Right cardiac atrium (tissue), 5 donors: Measurements from ENCODE around the gene DUSP14. TPM values are rescaled to one million over a fixed set of nuclear protein-coding genes. Genes with fewer than 3 reads are reported as not detected.
A peak's percentile ranks its signal among the peaks of the same experiment; 100 is the strongest.
"Not testable (repeated sequence)": the region's sequence is repeated elsewhere in the genome, so short reads cannot be mapped to it uniquely, and the experiment has no call there.

Experiments used
- ATAC-seq, 2 donors: fragments of 200-7000 bp; cut with Tn5 transposase; one replicate each; pipeline versions ENCODE4 v1.8.0 to v1.9.1; 2020; ENCODE audit warnings: moderate library complexity in 2 of 2, mild to moderate bottlenecking in 1 of 2
- DNase-seq, 3 donors: peaks; one replicate each; pipeline ENCODE4 v3.0.0-alpha.2; 2020
- H3K27ac ChIP-seq: one replicate; pipeline ENCODE4 v1.5.1; 2013; ENCODE audit warnings: mild to moderate bottlenecking, low read length, control low read depth, moderate library complexity
- H3K27me3 ChIP-seq: one replicate; pipeline ENCODE4 v1.6.1; 2013; ENCODE audit not compliant: control insufficient read depth, insufficient read depth
- H3K4me1 ChIP-seq: one replicate; pipeline ENCODE4 v1.6.1; 2013; ENCODE audit warnings: low read length; ENCODE audit not compliant: control insufficient read depth, insufficient read depth
- H3K4me3 ChIP-seq: one replicate; pipeline ENCODE4 v1.5.1; 2013; ENCODE audit warnings: low read length, control low read depth
- H3K9me3 ChIP-seq: one replicate; pipeline ENCODE4 v1.6.1; 2013; ENCODE audit warnings: low read length; ENCODE audit not compliant: control insufficient read depth
- WGBS: extraction: QIAGEN DNeasy Blood & Tissue Kit; methylation state at CpG from one replicate; pipeline ENCODE4 v1.1.7; 2013; 5-methylcytosine and 5-hydroxymethylcytosine counted together
- intact Hi-C, 4 donors: fragments of 100-400 bp; cut with DNase I; formaldehyde crosslinking; loops; one replicate each; pipeline versions ENCODE4 v1.11.0 to v1.14.0; 2022 to 2023
- polyA plus RNA-seq: library from polyadenylated mRNA; stranded (reverse); fragments of 200-250 nt; gene quantifications from one replicate; pipeline ENCODE4 v1.2.3, GENCODE V29; 2013
- total RNA-seq, 4 donors: library from RNA; stranded (reverse); fragmentation: NEBNext Ultra II Directional; extraction: Animal tissue kit (Norgen Biotek cat#: 25700); gene quantifications; one replicate each; pipeline ENCODE4 v1.2.1, GENCODE V29; 2021
- donor health status: healthy with polysubstance abuse.
- donor health status: DM: no; HTN: yes; CAD: no.
- donor health status: DM: no; HTN: no; CAD: no.
- donor health status: DM: no; HTN: yes; CAD: no; lungs with severe emphysema.
- donor health status: DM: yes; HTN: yes; CAD: no.

DUSP14 gene
- total and polyA plus RNA-seq, 5 donors = 16.7 to 20.1 (median 18.1) TPM

GRCh38 chr17:37494971-37495370, 5.3 kb downstream of the DUSP14 start:
- Histone ChIP-seq H3K27me3 (no peaks in the 10 kb centered on the region), H3K4me3 (no peak overlapping the region), H3K27ac (no peak overlapping the region), H3K4me1 (peaks cover 2% of the 10 kb centered on the region), H3K9me3 (no peaks in the 10 kb centered on the region)
- ATAC-seq (no peak), DNase-seq (no peak)
- 73% methylated on average over 8 of the region's 8 CpGs for WGBS
- intact Hi-C loops = no loop called here

DNA sequence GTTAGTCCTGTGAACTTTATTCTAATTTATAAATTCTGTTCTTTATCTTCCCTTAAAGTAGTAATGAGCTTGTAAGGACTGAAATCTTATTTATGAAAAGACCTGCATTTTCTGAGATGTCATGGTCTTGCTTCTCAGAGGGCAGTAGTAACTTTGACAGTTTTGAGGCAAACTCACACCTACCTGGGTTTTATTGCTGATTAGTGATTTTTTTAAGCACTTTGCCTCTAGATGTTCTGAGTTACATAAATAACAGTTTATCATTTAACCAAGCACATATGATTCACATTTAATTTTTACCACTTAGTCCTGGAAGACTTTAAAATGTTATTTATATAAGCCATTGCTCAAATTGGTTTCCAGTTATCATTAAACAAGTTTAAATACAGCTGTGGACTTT, 10.7 kb downstream of the DUSP14 start:
- no peaks in the 10 kb centered on the region for H3K27me3 ChIP-seq
- no peak overlapping the region for H3K4me3 ChIP-seq
- no peak for DNase-seq
- H3K27ac ChIP-seq = no peak overlapping the region
- H3K9me3 ChIP-seq = no peaks in the 10 kb centered on the region
- ATAC-seq = no peak
- no peaks in the 10 kb centered on the region for H3K4me1 ChIP-seq
- intact Hi-C loops = no loop called here

GRCh38 chr17:37502009-37502936, 12.6 kb downstream of the DUSP14 start:
- no peaks in the 10 kb centered on the region for H3K27me3 ChIP-seq
- H3K9me3 ChIP-seq = no peaks in the 10 kb centered on the region
- ATAC-seq (no peak), DNase-seq (no peak)
- H3K27ac ChIP-seq = no peak overlapping the region
- intact Hi-C loops = no loop called here
- 88% methylated on average over 10 of the region's 10 CpGs for WGBS
- H3K4me1 ChIP-seq = no peaks in the 10 kb centered on the region
- no peak overlapping the region for H3K4me3 ChIP-seq

- no peak for ATAC-seq
- 94% methylated on average over 6 of the region's 6 CpGs for WGBS
- Histone ChIP-seq H3K9me3 (no peaks in the 10 kb centered on the region), H3K4me3 (no peak overlapping the region), H3K27me3 (no peaks in the 10 kb centered on the region), H3K27ac (no peak overlapping the region), H3K4me1 (no peaks in the 10 kb centered on the region)
- DNase-seq = no peak
- intact Hi-C loops = no loop called here
These were observed 13.5 kb downstream of the DUSP14 start for GRCh38 chr17:37503148-37503547.

DNA sequence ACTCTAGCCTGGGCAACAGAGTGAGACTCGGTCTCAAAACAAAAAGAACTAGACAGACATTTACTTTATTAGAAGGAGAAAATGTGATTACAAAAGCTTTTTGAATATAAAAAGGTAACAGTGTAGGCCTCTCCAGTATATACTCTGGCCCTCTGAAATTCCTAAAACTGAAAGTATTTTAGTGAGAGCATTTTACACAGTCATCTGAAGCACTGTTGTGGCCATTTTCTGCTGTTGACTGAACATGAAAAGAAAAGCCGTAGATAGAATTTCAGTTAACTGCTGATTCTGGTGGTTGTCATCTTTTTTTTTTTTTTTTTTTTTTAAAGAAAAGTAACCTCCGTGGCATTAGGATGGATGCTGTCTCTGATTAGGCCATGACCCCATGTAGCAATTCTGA, 15.6 kb downstream of the DUSP14 start:
- H3K27me3 ChIP-seq = no peaks in the 10 kb centered on the region
- no peak overlapping the region for H3K4me3 ChIP-seq
- no peak overlapping the region for H3K27ac ChIP-seq
- H3K4me1 ChIP-seq = no peaks in the 10 kb centered on the region
- DNase-seq (no peak), ATAC-seq (no peak)
- intact Hi-C loops = no loop called here
- H3K9me3 ChIP-seq = no peaks in the 10 kb centered on the region
- WGBS = 90% methylated on average over 3 of the region's 3 CpGs

DNA sequence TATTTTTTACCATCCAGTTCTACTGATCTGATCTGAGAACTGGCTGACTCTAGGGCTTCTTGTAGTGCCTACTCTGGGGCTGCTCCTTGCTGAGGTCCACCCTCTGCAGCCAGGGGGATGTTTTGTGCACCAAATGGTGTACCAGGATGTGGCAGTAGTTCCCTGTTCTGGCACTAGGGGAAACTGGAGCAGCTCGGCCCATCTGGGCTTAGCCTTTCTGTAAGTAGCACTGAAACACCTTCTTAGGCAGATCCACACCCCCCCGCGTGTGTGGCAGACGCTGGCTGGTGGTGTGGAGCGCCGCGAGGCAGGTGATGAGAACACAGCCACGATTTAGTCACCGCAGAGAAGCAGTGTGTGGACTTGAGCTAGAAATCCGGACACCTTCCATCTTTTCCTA, 17.0 kb downstream of the DUSP14 start:
- ATAC-seq (peak; percentile 48 to 54), DNase-seq (no peak)
- Histone ChIP-seq H3K4me1 (no peaks in the 10 kb centered on the region), H3K27ac (no peak overlapping the region), H3K4me3 (no peak overlapping the region), H3K9me3 (no peaks in the 10 kb centered on the region), H3K27me3 (no peaks in the 10 kb centered on the region)
- WGBS = 54% methylated on average over 10 of the region's 10 CpGs
- intact Hi-C loops = no loop called here

GRCh38 chr17:37507111-37507510, 17.4 kb downstream of the DUSP14 start:
- DNase-seq = no peak
- peak in 1 of 2 donors; percentile 57 for ATAC-seq
- no peaks in the 10 kb centered on the region for H3K9me3 ChIP-seq
- intact Hi-C loops = no loop called here
- no peaks in the 10 kb centered on the region for H3K4me1 ChIP-seq
- no peak overlapping the region for H3K4me3 ChIP-seq
- WGBS = 76% methylated on average over 9 of the region's 9 CpGs
- no peak overlapping the region for H3K27ac ChIP-seq
- no peaks in the 10 kb centered on the region for H3K27me3 ChIP-seq

- ATAC-seq = no peak
- Histone ChIP-seq H3K27me3 (no peaks in the 10 kb centered on the region), H3K9me3 (no peaks in the 10 kb centered on the region), H3K4me3 (no peak overlapping the region), H3K27ac (no peak overlapping the region), H3K4me1 (no peaks in the 10 kb centered on the region)
- WGBS = 91% methylated on average over 17 of the region's 17 CpGs
- no peak for DNase-seq
- intact Hi-C loops = no loop called here
These were observed 20.4 kb downstream of the DUSP14 start for GRCh38 chr17:37510056-37510455.

- 97% methylated on average over 1 of the region's 1 CpG for WGBS
- H3K4me1 ChIP-seq, DNase-seq, H3K4me3 ChIP-seq, H3K27ac ChIP-seq, ATAC-seq, H3K9me3 ChIP-seq, H3K27me3 ChIP-seq, intact Hi-C loops: not testable (repeated sequence)
These were observed 22.0 kb downstream of the DUSP14 start for GRCh38 chr17:37511642-37512041.

DNA sequence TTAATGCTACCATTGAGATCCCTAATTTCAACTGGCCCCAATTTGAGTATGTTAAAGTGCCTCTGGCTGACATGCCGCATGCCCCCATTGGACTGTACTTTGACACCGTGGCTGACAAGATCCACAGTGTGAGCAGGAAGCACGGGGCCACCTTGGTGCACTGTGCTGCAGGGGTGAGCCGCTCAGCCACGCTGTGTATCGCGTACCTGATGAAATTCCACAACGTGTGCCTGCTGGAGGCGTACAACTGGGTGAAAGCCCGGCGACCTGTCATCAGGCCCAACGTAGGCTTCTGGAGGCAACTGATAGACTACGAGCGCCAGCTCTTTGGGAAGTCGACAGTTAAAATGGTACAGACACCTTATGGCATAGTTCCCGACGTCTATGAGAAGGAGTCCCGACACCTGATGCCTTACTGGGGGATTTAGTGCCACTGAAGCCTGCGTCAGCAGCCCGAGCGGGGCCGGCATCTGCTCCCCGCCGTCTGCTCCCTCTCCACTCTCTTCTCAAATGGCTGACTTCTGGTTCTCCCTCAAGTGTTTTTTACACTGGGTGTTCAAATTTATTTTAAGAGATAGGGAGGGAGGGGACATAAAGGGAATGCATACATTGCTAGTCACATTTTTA, 22.9 kb downstream of the DUSP14 start:
- H3K4me1 ChIP-seq = no peaks in the 10 kb centered on the region
- DNase-seq (no peak), ATAC-seq (peak; percentile 16 to 34)
- no peak overlapping the region for H3K27ac ChIP-seq
- intact Hi-C loops = no loop called here
- no peak overlapping the region for H3K4me3 ChIP-seq
- whole genome bisulfite sequencing = 61% methylated on average over 24 of the region's 24 CpGs
- no peaks in the 10 kb centered on the region for H3K27me3 ChIP-seq
- no peaks in the 10 kb centered on the region for H3K9me3 ChIP-seq

DNA sequence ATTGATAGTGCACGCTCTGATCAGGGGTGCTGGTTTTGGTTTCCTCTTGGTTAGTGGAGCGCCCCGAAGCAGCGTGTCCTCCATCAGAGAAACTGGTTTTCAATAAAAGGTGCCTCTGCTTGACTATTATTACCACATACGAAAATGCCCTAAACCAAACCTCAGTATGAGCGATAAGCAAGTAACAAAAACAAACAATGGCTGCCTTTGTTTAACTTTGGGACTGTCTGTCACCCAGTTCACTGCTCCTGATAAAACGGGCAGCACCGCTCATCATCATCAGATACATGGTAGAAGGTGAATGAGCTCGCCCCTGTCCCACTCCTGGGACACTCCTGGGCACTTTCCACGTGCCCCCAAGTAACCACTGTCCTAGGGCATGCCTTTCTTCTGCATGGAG, 24.0 kb downstream of the DUSP14 start:
- H3K4me1 ChIP-seq = no peaks in the 10 kb centered on the region
- no peak overlapping the region for H3K4me3 ChIP-seq
- DNase-seq (no peak), ATAC-seq (peak in 1 of 2 donors; percentile 17)
- H3K9me3 ChIP-seq = no peaks in the 10 kb centered on the region
- 85% methylated on average over 10 of the region's 10 CpGs for WGBS
- no peak overlapping the region for H3K27ac ChIP-seq
- no peaks in the 10 kb centered on the region for H3K27me3 ChIP-seq
- intact Hi-C loops = no loop called here
